T-helper 17 cell (primary cell): ENCODE results near the gene DIP2C. TPM values are rescaled to one million over a fixed set of nuclear protein-coding genes. Genes with fewer than 3 reads are reported as not detected.
"Not testable (repeated sequence)": the region's sequence is repeated elsewhere in the genome, so short reads cannot be mapped to it uniquely, and the experiment has no call there.

ENCODE experiments used
- ATAC-seq: fragments of 150-1000 bp; cut with Tn5 transposase; 2 replicates; pipeline ENCODE4 v1.10.0; 2021; ENCODE audit warnings: mild to moderate bottlenecking, moderate library complexity
- DNase-seq, 3 donors: peaks; one replicate each; pipeline versions ENCODE4 v3.0.0 to v3.0.0-alpha.2; 2020 to 2021
- H3K9me3 ChIP-seq: one replicate; pipeline ENCODE4 v1.7.0; 2013; ENCODE audit warnings: low read length, mild to moderate bottlenecking; ENCODE audit not compliant: control insufficient read depth, poor library complexity, severe bottlenecking
- H3K27ac Mint-ChIP-seq: one replicate; pipeline ENCODE4 v1.8.0; 2022; ENCODE audit warnings: mild to moderate bottlenecking, moderate library complexity, mixed read lengths
- H3K27me3 Mint-ChIP-seq: one replicate; pipeline ENCODE4 v1.8.0; 2022; ENCODE audit warnings: mixed read lengths
- H3K36me3 Mint-ChIP-seq: one replicate; pipeline ENCODE4 v1.8.0; 2022; ENCODE audit warnings: low read depth, mixed read lengths
- H3K4me1 Mint-ChIP-seq: one replicate; pipeline ENCODE4 v1.8.0; 2022; ENCODE audit warnings: mild to moderate bottlenecking, mixed read lengths
- H3K4me3 Mint-ChIP-seq: one replicate; pipeline ENCODE4 v1.8.0; 2022; ENCODE audit warnings: mild to moderate bottlenecking, moderate library complexity, mixed read lengths
- total RNA-seq, 4 donors: library from RNA in 2 of 4; stranded (reverse) in 2 of 4; gene quantifications; one replicate each; pipeline ENCODE4 v1.2.3 and lab custom pipeline; 2022 to 2026

Gene DIP2C
- total RNA-seq, 2 donors from 2014 or later, result 4.1 to 6.0 TPM

DNA sequence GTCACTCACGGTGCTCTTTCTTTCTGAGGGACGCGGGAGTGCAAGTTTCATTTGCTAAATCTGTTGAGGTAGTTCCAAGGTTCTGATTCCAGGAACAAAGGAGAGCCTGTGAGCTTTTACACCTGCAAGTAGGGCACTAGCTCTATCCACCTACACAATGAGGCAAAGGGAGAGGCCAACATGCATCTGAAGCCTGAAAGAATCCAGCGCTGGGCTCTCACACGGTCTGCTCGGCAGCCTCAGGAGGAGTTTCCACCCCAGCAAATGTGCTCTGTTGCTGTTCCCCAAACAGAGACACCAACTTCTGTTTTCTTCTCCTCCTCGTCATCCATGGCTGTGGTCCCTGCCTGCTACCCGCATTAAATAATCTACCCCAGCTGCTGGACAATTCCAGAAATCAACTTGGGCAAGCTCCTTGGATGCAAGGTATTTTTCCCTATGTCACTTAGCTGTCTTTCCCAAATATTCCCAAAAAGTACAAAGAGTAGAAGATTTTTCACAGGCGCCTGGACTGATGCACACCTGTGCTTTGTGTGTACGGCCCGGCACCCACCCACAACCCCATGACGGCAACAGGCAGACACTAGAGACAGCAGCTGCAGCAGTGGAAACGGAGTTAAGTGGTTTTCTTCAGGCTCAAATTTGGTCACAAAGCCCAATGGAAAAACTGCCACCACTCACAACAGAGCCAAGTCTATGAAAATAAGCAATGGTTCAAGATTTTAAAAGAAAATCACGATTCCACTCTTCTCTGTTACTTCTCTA lies 377.4 kb downstream of the DIP2C start:
- peaks cover 25% of the 10 kb centered on the region for H3K4me1 Mint-ChIP-seq
- H3K36me3 Mint-ChIP-seq, result peaks cover 5% of the 10 kb centered on the region
- no peak overlapping the region for H3K27ac Mint-ChIP-seq
- no peak for ATAC-seq
- no peaks in the 10 kb centered on the region for H3K9me3 ChIP-seq
- no peak overlapping the region for H3K4me3 Mint-ChIP-seq
- no peak for DNase-seq
- no peaks in the 10 kb centered on the region for H3K27me3 Mint-ChIP-seq

- H3K27ac Mint-ChIP-seq, result no peak overlapping the region
- peaks cover 5% of the 10 kb centered on the region for H3K36me3 Mint-ChIP-seq
- ATAC-seq (no peak), DNase-seq (no peak)
- peaks cover 25% of the 10 kb centered on the region for H3K4me1 Mint-ChIP-seq
- H3K27me3 Mint-ChIP-seq, result no peaks in the 10 kb centered on the region
- peak overlapping the region; percentile 60 for H3K4me3 Mint-ChIP-seq
- H3K9me3 ChIP-seq, result no peaks in the 10 kb centered on the region
Observed at GRCh38 chr10:310976-311639, 378.4 kb downstream of the DIP2C start.

GRCh38 chr10:310371-310770 lies 379.1 kb downstream of the DIP2C start:
- no peak for DNase-seq
- H3K27me3 Mint-ChIP-seq, result no peaks in the 10 kb centered on the region
- peaks cover 5% of the 10 kb centered on the region for H3K36me3 Mint-ChIP-seq
- no peaks in the 10 kb centered on the region for H3K9me3 ChIP-seq
- H3K4me3 Mint-ChIP-seq, result no peak overlapping the region
- H3K4me1 Mint-ChIP-seq, result peaks cover 19% of the 10 kb centered on the region
- no peak overlapping the region for H3K27ac Mint-ChIP-seq
- no peak for ATAC-seq

- H3K27ac Mint-ChIP-seq, result no peak overlapping the region
- H3K36me3 Mint-ChIP-seq, result peaks cover 3% of the 10 kb centered on the region
- DNase-seq, result no peak
- no peaks in the 10 kb centered on the region for H3K9me3 ChIP-seq
- H3K4me1 Mint-ChIP-seq, result peaks cover 7% of the 10 kb centered on the region
- ATAC-seq, result no peak
- H3K4me3 Mint-ChIP-seq, result no peak overlapping the region
- H3K27me3 Mint-ChIP-seq, result no peaks in the 10 kb centered on the region
Observed at GRCh38 chr10:308572-309085, 380.8 kb downstream of the DIP2C start.

DNA sequence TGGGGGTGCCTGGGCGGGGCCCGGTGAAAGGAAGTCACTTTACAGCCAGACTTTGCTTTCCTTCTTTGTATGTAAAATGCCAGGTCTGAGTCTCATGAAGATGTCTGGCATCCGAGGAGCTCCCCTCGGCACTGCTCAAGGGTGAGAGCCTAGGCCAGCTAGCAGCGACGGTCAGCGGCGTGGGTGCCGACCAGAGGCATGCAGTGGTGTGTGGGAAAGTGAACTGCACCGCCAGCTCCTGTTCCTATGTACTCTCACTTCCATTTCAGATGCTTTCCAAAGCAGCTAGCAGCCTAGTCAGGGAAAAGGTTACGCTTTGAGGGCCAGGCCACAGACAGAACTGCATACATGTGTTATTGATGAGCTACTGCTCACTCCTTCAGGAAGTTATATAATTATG lies 381.4 kb downstream of the DIP2C start:
- Mint-ChIP-seq H3K4me1 (peaks cover 7% of the 10 kb centered on the region), H3K27ac (no peak overlapping the region), H3K27me3 (no peaks in the 10 kb centered on the region), H3K36me3 (peaks cover 3% of the 10 kb centered on the region), H3K4me3 (no peak overlapping the region)
- DNase-seq, result no peak
- no peaks in the 10 kb centered on the region for H3K9me3 ChIP-seq
- no peak for ATAC-seq

DNA sequence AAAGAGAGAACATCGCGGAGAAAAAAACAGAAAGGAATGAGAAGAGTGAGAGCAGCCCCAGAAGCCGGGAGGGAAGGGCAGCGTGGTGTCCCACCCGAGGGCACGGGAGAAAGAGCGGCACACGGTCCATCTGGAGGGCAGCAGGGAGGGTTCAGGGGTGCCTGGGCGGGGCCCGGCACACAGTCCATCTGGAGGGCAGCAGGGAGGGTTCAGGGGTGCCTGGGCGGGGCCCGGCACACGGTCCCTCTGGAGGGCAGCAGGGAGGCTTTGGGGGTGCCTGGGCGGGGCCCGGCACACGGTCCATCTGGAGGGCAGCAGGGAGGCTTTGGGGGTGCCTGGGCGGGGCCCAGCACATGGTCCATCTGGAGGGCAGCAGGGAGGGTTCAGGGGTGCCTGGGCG lies 381.8 kb downstream of the DIP2C start:
- peaks cover 3% of the 10 kb centered on the region for H3K36me3 Mint-ChIP-seq
- peaks cover 7% of the 10 kb centered on the region for H3K4me1 Mint-ChIP-seq
- no peaks in the 10 kb centered on the region for H3K27me3 Mint-ChIP-seq
- H3K27ac Mint-ChIP-seq, result no peak overlapping the region
- ATAC-seq (no peak), DNase-seq (no peak)
- H3K9me3 ChIP-seq, result no peaks in the 10 kb centered on the region
- no peak overlapping the region for H3K4me3 Mint-ChIP-seq

- Mint-ChIP-seq H3K27ac (no peak overlapping the region), H3K4me1 (peaks cover 7% of the 10 kb centered on the region), H3K4me3 (no peak overlapping the region), H3K27me3 (no peaks in the 10 kb centered on the region), H3K36me3 (peaks cover 3% of the 10 kb centered on the region)
- DNase-seq, result no peak
- no peaks in the 10 kb centered on the region for H3K9me3 ChIP-seq
- no peak for ATAC-seq
Observed at GRCh38 chr10:306675-307185, 382.7 kb downstream of the DIP2C start.

- no peaks in the 10 kb centered on the region for H3K9me3 ChIP-seq
- H3K4me3 Mint-ChIP-seq, result no peak overlapping the region
- H3K27me3 Mint-ChIP-seq, result no peaks in the 10 kb centered on the region
- no peak overlapping the region for H3K27ac Mint-ChIP-seq
- H3K36me3 Mint-ChIP-seq, result peaks cover 3% of the 10 kb centered on the region
- ATAC-seq (no peak), DNase-seq (no peak)
- H3K4me1 Mint-ChIP-seq, result peaks cover 10% of the 10 kb centered on the region
Observed at GRCh38 chr10:306007-306674, 383.3 kb downstream of the DIP2C start.

DNA sequence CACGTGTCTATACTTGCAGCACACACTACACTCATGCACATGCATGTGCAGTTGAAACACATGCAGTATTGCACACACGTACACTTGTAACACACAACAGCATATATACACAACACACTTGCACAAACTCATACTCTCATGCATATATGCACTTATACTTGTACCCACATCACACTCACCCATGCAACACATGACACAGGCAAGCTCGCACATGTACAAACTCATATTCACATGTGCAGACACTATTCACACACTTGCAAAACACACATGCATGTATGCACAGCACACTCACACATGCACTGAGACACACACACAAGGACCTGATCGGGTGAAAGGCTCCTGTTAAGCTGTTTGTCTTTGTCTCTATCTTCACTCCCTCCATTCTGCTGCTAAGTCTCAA lies 384.4 kb downstream of the DIP2C start:
- Mint-ChIP-seq H3K36me3 (no peaks in the 10 kb centered on the region), H3K4me1 (peaks cover 10% of the 10 kb centered on the region), H3K27ac (no peak overlapping the region), H3K27me3 (no peaks in the 10 kb centered on the region), H3K4me3 (no peak overlapping the region)
- DNase-seq (no peak), ATAC-seq (no peak)
- H3K9me3 ChIP-seq, result no peaks in the 10 kb centered on the region

DNA sequence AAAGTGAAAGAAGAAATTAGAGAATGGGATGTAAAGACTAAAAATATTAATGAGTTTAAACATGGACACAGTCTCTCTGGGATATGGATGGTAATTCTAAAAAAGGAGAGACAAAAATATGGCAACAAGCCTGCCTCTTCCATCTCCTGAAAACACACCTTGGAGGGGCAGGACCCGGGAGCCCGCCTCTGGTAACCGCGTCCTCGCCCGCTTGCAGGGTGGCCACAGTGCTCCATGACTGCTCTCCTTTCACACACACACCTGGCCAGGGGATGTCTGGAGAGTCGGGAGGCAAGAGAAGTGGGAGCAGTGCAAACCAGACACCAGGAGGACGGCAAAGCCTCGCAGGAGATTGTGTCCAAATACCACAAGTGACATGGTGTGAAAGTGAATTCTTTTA lies 387.9 kb downstream of the DIP2C start:
- H3K36me3 Mint-ChIP-seq, result peaks cover 3% of the 10 kb centered on the region
- no peaks in the 10 kb centered on the region for H3K9me3 ChIP-seq
- DNase-seq, result no peak
- no peak for ATAC-seq
- H3K27ac Mint-ChIP-seq, result no peak overlapping the region
- H3K27me3 Mint-ChIP-seq, result no peaks in the 10 kb centered on the region
- H3K4me3 Mint-ChIP-seq, result no peak overlapping the region
- peaks cover 6% of the 10 kb centered on the region for H3K4me1 Mint-ChIP-seq

DNA sequence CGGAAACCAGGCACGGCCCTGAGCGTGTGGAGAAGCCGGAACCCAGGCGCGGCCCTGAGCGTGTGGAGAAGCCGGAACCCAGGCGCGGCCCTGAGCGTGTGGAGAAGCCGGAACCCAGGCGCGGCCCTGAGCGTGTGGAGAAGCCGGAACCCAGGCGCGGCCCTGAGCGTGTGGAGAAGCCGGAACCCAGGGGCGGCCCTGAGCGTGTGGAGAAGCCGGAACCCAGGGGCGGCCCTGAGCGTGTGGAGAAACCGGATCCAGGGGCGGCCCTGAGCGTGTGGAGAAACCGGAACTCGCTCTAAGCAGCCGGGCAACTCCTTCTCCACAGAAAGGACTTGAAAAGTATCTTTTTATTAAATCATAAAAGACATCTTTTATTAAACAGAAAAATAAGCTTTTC lies 388.9 kb downstream of the DIP2C start:
- not testable (repeated sequence) for H3K4me1 Mint-ChIP-seq, DNase-seq, ATAC-seq, H3K27me3 Mint-ChIP-seq, H3K9me3 ChIP-seq, H3K4me3 Mint-ChIP-seq, H3K36me3 Mint-ChIP-seq, H3K27ac Mint-ChIP-seq

DNA sequence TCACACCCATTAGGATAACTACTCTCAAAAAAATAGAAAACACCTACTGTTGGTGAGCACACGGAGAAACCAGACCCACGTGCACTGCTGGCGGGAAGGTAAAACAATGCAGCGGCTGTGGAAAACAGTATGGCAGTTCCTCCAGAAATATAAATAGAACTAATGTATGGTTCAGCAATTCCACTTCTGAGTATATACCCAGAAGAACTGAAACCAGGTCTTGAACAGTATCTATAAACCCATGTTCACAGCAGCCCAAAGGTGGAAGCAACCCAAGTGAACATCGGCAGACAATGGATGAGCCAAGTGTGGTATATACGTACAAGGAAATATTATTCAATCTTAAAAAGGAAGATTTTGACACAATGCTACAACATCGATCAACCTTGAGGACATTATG lies 389.5 kb downstream of the DIP2C start:
- Mint-ChIP-seq H3K4me1 (peaks cover 6% of the 10 kb centered on the region), H3K27ac (no peak overlapping the region), H3K36me3 (peaks cover 4% of the 10 kb centered on the region), H3K4me3 (no peak overlapping the region), H3K27me3 (no peaks in the 10 kb centered on the region)
- ATAC-seq (no peak), DNase-seq (no peak)
- H3K9me3 ChIP-seq, result no peaks in the 10 kb centered on the region

DNA sequence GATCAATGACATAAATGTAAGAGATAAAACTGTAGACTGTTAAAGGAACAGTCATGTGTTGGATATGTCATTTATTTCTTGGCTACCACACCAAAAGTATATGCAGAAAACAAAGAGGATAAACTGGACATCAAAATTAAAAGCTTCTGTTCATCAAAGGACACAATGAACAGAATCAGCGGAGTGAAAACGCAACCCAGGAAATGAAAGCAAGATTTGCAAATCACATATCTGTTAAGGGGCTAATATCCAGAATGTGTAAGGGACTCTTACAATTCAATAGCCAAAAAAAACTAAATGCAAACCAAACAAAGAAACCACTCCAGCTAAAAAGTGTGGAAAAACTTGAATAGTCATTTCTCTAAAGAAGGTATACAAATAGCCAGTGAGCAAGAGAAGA lies 390.0 kb downstream of the DIP2C start:
- ATAC-seq, result no peak
- H3K27me3 Mint-ChIP-seq, result no peaks in the 10 kb centered on the region
- H3K4me1 Mint-ChIP-seq, result peaks cover 6% of the 10 kb centered on the region
- no peak for DNase-seq
- peaks cover 4% of the 10 kb centered on the region for H3K36me3 Mint-ChIP-seq
- no peak overlapping the region for H3K4me3 Mint-ChIP-seq
- no peaks in the 10 kb centered on the region for H3K9me3 ChIP-seq
- H3K27ac Mint-ChIP-seq, result no peak overlapping the region
